Measurements from ENCODE around the gene BAD. TPM values are rescaled to one million over a fixed set of nuclear protein-coding genes. Genes with fewer than 3 reads are reported as not detected.
A peak's percentile ranks its signal among the peaks of the same experiment; 100 is the strongest.

Gene BAD
- total and polyA plus RNA-seq, 2 of the 13 experiments (the other 11 are each of a cell fraction or from before 2014, with no cell fraction given): 17.9 to 28.5 TPM

GRCh38 chr11:64317961-64318765 lies 33.7 kb upstream of the BAD start, which contains the start of gene PRDX5 (continued):
- TF ChIP-seq PHF8 (CRISPR knock-in tag; IDR thresholded peaks at IDR 0.05) (peak; percentile 78), ZNF724P (CRISPR knock-in tag; IDR thresholded peaks at IDR 0.05; ENCODE audit: borderline replicate concordance) (peak; percentile 51; the same call in 1 of the 2 replicates), EP300 (IDR thresholded peaks at IDR 0.05; ENCODE audit: low read depth in 2 of 2, low read length in 2 of 2) (0 out of 4 replicates have a peak, but pooled peaks of 1 of the 2 experiments have one; percentile 5), EP300 (CRISPR knock-in tag; IDR thresholded peaks at IDR 0.05; ENCODE audit: borderline replicate concordance) (no peak), ZNF382 (CRISPR knock-in tag; IDR thresholded peaks at IDR 0.05; ENCODE audit: borderline replicate concordance) (no peak), ZNF136 (CRISPR knock-in tag; IDR thresholded peaks at IDR 0.05; ENCODE audit: low read depth) (0 out of 2 replicates have a peak, but pooled peaks have one; percentile 34), CBX2 (IDR thresholded peaks at IDR 0.05; ENCODE audit: low read depth, low read length) (no peak), CBX2 (CRISPR knock-in tag; IDR thresholded peaks at IDR 0.05; ENCODE audit: low read depth) (no peak), TEAD2 (CRISPR knock-in tag; IDR thresholded peaks at IDR 0.05) (no peak), CBFB (CRISPR knock-in tag; IDR thresholded peaks at IDR 0.05) (no peak), GABPB1 (CRISPR knock-in tag; IDR thresholded peaks at IDR 0.05) (peak; percentile 39; the same call in 1 of the 2 replicates), ZNF501 (CRISPR knock-in tag; IDR thresholded peaks at IDR 0.05) (peak; percentile 84), SNRNP70 (IDR thresholded peaks at IDR 0.05; ENCODE audit: low read depth, low read length) (no peak), IKZF5 (CRISPR knock-in tag; IDR thresholded peaks at IDR 0.05) (peak; percentile 32), DR1 (CRISPR knock-in tag; IDR thresholded peaks at IDR 0.05) (0 out of 2 replicates have a peak, but pooled peaks have one; percentile 12), SIX4 (CRISPR knock-in tag; IDR thresholded peaks at IDR 0.05) (0 out of 2 replicates have a peak, but pooled peaks have one; percentile 32), ARID4A (CRISPR knock-in tag; IDR thresholded peaks at IDR 0.05; ENCODE audit: borderline replicate concordance) (peak; percentile 70), GTF3A (CRISPR knock-in tag; conservative IDR thresholded peaks at IDR 0.05) (peak; percentile 71; the same call in 1 of the 2 replicates), ZNF614 (CRISPR knock-in tag; IDR thresholded peaks at IDR 0.05; ENCODE audit: borderline replicate concordance) (peak; percentile 34; the same call in 1 of the 2 replicates), ZNF788 (CRISPR knock-in tag; IDR thresholded peaks at IDR 0.05; ENCODE audit: borderline replicate concordance) (no peak), ZNF761 (CRISPR knock-in tag; conservative IDR thresholded peaks at IDR 0.05) (peak; percentile 69; the same call in 1 of the 2 replicates), SOX6 (IDR thresholded peaks at IDR 0.05) (no peak), SOX6 (CRISPR knock-in tag; IDR thresholded peaks at IDR 0.05) (no peak; the same call in 1 of the 2 replicates)
- TF ChIP-seq, protein P1, sequence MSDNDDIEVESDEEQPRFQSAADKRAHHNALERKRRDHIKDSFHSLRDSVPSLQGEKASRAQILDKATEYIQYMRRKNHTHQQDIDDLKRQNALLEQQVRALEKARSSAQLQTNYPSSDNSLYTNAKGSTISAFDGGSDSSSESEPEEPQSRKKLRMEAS (IDR thresholded peaks at IDR 0.05): peak; percentile 28
